GM12864 (cell line): Measurements from ENCODE around the gene CWF19L2.

ENCODE experiments used
- DNase-seq: peaks from one replicate; pipeline ENCODE4 v3.0.0-alpha.2; 2011; ENCODE audit warnings: low read depth
- H3K4me3 ChIP-seq: 2 replicates; pipeline ENCODE4 v1.5.1; 2011; ENCODE audit warnings: mild to moderate bottlenecking, low read depth, low read length, control low read depth
- TF ChIP-seq, protein P1 (sequence below): IDR thresholded peaks from 2 replicates; pipeline ENCODE4 v1.5.1; 2011; ENCODE audit warnings: low read depth, mild to moderate bottlenecking, moderate library complexity, low read length, control low read depth, inconsistent platforms; ENCODE audit errors: missing control alignments

Gene CWF19L2

DNA sequence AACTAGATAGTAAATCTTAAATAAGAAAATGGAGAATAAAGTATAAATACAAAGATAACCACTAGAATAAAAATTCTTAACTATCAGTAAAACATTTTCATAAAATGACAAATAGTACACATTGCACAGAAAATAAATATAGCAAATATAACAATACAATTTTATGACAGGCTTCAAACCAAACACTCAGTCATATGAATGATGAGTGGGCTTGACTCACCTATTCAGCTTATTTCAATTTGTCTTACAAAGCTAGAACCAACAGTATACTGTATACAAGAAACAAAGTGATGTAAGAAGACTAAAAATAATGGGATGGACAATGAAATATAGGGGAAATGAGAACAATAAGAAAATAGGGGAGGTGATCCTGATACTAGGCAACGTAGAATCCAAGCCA is 141.2 kb downstream of the CWF19L2 start:
- H3K4me3 ChIP-seq, result no peak overlapping the region
- no peak for DNase-seq
- TF ChIP-seq, protein P1, sequence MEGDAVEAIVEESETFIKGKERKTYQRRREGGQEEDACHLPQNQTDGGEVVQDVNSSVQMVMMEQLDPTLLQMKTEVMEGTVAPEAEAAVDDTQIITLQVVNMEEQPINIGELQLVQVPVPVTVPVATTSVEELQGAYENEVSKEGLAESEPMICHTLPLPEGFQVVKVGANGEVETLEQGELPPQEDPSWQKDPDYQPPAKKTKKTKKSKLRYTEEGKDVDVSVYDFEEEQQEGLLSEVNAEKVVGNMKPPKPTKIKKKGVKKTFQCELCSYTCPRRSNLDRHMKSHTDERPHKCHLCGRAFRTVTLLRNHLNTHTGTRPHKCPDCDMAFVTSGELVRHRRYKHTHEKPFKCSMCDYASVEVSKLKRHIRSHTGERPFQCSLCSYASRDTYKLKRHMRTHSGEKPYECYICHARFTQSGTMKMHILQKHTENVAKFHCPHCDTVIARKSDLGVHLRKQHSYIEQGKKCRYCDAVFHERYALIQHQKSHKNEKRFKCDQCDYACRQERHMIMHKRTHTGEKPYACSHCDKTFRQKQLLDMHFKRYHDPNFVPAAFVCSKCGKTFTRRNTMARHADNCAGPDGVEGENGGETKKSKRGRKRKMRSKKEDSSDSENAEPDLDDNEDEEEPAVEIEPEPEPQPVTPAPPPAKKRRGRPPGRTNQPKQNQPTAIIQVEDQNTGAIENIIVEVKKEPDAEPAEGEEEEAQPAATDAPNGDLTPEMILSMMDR, result no peak

DNA sequence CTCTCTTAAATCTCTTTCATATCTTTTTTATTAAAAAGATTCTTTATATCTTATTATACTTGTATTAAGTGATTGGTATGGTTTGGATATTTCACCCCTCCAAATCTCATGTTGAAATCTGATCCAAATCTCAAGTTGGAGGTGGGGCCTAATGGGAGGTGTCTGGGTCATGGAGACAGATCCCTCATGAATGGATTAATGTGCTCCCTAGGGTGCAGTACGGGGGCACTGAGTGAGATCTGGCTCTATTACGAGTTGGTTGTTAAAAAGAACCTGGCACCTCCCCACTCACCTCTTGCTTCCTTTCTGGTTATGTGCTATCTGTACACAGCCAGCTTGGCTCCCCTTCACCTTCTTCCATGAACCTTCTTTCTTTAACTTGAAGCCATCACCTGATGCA is 149.6 kb downstream of the CWF19L2 start:
- no peak overlapping the region for H3K4me3 ChIP-seq
- TF ChIP-seq, protein P1, result no peak
- no peak for DNase-seq

GRCh38 chr11:107301878-107302277 is 155.7 kb downstream of the CWF19L2 start:
- TF ChIP-seq, protein P1, result no peak
- no peak overlapping the region for H3K4me3 ChIP-seq
- DNase-seq, result no peak

DNA sequence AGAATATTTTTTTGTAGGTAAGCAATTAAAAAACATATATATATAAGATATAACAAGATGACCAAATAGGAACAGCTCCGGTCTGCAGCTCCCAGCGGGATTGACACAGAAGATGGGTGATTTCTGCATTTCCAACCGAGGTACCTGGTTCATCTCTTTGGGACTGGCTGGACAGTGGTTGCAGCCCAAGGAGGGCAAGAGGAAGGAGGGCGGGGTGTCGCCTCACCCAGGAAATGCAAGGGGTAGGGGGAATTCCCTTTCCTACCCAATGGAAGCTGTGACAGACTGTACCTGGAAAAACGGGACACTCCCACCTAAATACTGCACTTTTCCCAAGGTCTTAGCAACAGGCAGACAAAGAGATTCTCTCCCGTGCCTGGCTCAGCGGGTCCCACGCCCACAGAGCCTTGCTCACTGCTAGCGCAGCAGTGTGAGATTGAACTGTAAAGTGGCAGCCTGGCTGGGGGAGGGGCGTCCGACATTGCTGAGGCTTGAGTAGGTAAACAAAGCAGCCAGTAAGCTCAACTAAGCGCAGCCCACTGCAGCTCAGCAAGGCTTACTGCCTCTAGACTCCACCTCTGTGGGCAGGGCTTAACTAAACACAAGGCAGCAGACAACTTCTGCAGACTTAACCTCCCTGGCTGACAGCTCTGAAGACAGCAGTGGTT is 163.8 kb downstream of the CWF19L2 start:
- TF ChIP-seq, protein P1, result no peak
- no peak overlapping the region for H3K4me3 ChIP-seq
- DNase-seq, result no peak

GRCh38 chr11:107282195-107282594 is 175.4 kb downstream of the CWF19L2 start:
- H3K4me3 ChIP-seq, result no peak overlapping the region
- TF ChIP-seq, protein P1, result no peak
- DNase-seq, result no peak
